Right cardiac atrium (tissue), 5 donors: ENCODE results near the gene SCN2B. TPM values are rescaled to one million over a fixed set of nuclear protein-coding genes. Genes with fewer than 3 reads are reported as not detected.

ENCODE experiments used
- ATAC-seq, 2 donors: fragments of 200-7000 bp; cut with Tn5 transposase; one replicate each; pipeline versions ENCODE4 v1.8.0 to v1.9.1; 2020; ENCODE audit warnings: moderate library complexity in 2 of 2, mild to moderate bottlenecking in 1 of 2
- DNase-seq, 3 donors: peaks; one replicate each; pipeline ENCODE4 v3.0.0-alpha.2; 2020
- H3K27ac ChIP-seq: one replicate; pipeline ENCODE4 v1.5.1; 2013; ENCODE audit warnings: mild to moderate bottlenecking, low read length, control low read depth, moderate library complexity
- H3K27me3 ChIP-seq: one replicate; pipeline ENCODE4 v1.6.1; 2013; ENCODE audit not compliant: control insufficient read depth, insufficient read depth
- H3K4me1 ChIP-seq: one replicate; pipeline ENCODE4 v1.6.1; 2013; ENCODE audit warnings: low read length; ENCODE audit not compliant: control insufficient read depth, insufficient read depth
- H3K4me3 ChIP-seq: one replicate; pipeline ENCODE4 v1.5.1; 2013; ENCODE audit warnings: low read length, control low read depth
- H3K9me3 ChIP-seq: one replicate; pipeline ENCODE4 v1.6.1; 2013; ENCODE audit warnings: low read length; ENCODE audit not compliant: control insufficient read depth
- WGBS: extraction: QIAGEN DNeasy Blood & Tissue Kit; methylation state at CpG from one replicate; pipeline ENCODE4 v1.1.7; 2013; 5-methylcytosine and 5-hydroxymethylcytosine counted together
- intact Hi-C, 4 donors: fragments of 100-400 bp; cut with DNase I; formaldehyde crosslinking; loops; one replicate each; pipeline versions ENCODE4 v1.11.0 to v1.14.0; 2022 to 2023
- polyA plus RNA-seq: library from polyadenylated mRNA; stranded (reverse); fragments of 200-250 nt; gene quantifications from one replicate; pipeline ENCODE4 v1.2.3, GENCODE V29; 2013
- total RNA-seq, 4 donors: library from RNA; stranded (reverse); fragmentation: NEBNext Ultra II Directional; extraction: Animal tissue kit (Norgen Biotek cat#: 25700); gene quantifications; one replicate each; pipeline ENCODE4 v1.2.1, GENCODE V29; 2021
- donor health status: healthy with polysubstance abuse.
- donor health status: DM: no; HTN: yes; CAD: no.
- donor health status: DM: no; HTN: no; CAD: no.
- donor health status: DM: no; HTN: yes; CAD: no; lungs with severe emphysema.
- donor health status: DM: yes; HTN: yes; CAD: no.

SCN2B gene
- total and polyA plus RNA-seq, 5 donors = 2.1 to 11.7 (median 4.3) TPM

DNA sequence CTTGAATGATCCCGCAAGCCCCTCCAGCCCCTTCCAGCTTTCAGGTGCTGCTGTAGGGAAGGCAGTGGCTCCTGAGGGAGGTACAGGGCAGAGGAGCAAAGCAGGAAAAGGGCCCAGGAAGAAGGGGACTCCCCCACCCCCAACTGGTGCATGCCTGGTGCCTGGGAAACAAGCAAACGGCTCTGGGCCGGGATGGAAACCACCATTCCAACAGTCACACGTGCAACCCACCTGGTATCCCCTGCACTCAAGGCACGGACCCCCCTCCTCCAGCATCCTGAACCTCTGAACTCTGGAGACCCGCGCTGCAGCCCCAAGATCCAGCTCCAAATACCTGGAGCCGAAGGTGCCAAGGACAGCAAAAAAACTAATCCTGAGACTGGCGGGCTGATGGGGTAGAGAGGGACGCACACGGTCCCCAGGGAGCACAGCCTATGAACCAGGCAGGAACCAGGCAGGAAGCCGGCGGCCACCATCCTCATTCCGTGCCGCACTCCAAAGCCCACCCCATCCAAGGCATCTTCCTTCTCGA is 24.4 kb downstream of the SCN2B start:
- 16% methylated on average over 16 of the region's 16 CpGs for WGBS
- H3K27ac ChIP-seq = no peak overlapping the region

DNA sequence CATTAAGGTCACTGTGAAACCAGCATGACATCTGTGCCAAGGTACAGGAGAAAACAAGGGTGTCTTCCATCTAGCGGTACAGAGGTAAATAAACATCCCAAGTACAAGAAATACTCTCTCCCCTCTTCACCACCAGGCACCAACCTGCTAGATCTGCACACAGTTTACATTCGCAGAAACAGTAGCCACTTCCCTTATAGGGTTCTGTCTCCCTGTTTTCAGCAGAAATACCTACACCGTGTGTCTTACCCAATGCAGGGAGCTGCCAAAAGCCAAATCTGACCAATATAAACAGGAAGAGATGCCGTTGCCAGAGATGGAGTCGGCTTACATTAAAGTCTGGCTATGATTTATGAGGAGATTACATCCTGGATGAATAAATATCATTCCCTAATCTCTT is 25.0 kb downstream of the SCN2B start:
- no peaks in the 10 kb centered on the region for H3K4me1 ChIP-seq
- H3K27ac ChIP-seq = no peak overlapping the region
- WGBS = 53% methylated on average over 5 of the region's 5 CpGs
- DNase-seq = no peak
- intact Hi-C loops = no loop called here
- no peaks in the 10 kb centered on the region for H3K9me3 ChIP-seq
- H3K4me3 ChIP-seq = no peak overlapping the region
- no peaks in the 10 kb centered on the region for H3K27me3 ChIP-seq
- no peak for ATAC-seq

More for the DNA sequence above, 24.4 kb downstream of the SCN2B start:
- H3K9me3 ChIP-seq = no peaks in the 10 kb centered on the region
- H3K27me3 ChIP-seq = no peaks in the 10 kb centered on the region
- ATAC-seq (peak in 1 of 2 donors; percentile 8), DNase-seq (no peak)
- peak overlapping the region; percentile 60 for H3K4me3 ChIP-seq
- H3K4me1 ChIP-seq = no peaks in the 10 kb centered on the region
- intact Hi-C loops = no loop called here

DNA sequence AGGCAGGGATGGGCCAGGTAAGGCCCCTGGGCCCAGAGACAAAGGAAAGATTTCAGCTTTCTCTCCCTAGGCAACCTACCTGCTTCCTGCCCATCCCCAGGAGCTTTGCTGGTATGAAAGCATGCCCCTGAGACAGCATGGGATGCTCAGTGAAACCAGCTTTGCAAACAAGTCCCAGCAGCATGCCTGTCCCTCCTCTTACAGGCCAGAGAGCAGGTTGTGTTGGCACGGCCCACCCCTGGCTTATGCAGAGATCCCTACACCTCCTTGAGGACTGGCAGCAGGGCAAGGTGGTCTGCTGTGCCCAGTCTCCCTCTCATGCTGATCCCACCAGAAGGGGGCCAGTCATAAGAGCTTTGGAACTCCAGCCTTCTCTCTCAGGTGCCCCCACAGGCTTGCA is 26.9 kb downstream of the SCN2B start:
- Histone ChIP-seq H3K4me3 (no peak overlapping the region), H3K9me3 (no peaks in the 10 kb centered on the region), H3K27ac (no peak overlapping the region), H3K4me1 (peaks cover 2% of the 10 kb centered on the region), H3K27me3 (no peaks in the 10 kb centered on the region)
- DNase-seq = no peak
- intact Hi-C loops = loop anchor here (5.0 to 10.0 kb wide), 4 partner anchors 143 to 335 kb away; partner anchors contain the start of gene UBE4A (in 2 of the 4)
- no peak for ATAC-seq
- 81% methylated on average over 1 of the region's 1 CpG for WGBS

DNA sequence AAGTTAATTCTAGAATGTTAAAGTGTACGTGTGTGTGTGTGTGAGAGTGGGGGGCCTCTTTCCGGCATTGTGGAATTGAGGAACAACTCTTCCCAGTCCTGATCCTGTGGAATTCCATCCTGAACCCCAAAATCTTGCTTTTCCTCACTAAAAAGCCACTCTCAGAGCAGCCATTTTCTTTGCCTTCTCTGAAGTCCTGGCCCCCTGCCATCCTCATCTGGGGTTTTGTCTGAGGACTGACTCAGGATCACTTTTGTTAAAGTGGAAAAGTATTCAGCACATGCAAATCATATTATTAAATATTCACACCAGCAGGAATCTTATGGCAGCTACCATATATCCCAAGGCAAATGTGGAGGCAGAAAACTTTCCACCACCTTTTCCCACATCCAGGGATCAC is 27.6 kb downstream of the SCN2B start:
- no peak overlapping the region for H3K4me3 ChIP-seq
- intact Hi-C loops = loop anchor here (5.0 to 10.0 kb wide), 4 partner anchors 143 to 336 kb away; partner anchors contain the start of gene UBE4A (in 2 of the 4)
- 71% methylated on average over 2 of the region's 2 CpGs for WGBS
- peaks cover 2% of the 10 kb centered on the region for H3K4me1 ChIP-seq
- no peak for DNase-seq
- H3K27me3 ChIP-seq = no peaks in the 10 kb centered on the region
- no peaks in the 10 kb centered on the region for H3K9me3 ChIP-seq
- no peak for ATAC-seq
- H3K27ac ChIP-seq = no peak overlapping the region

DNA sequence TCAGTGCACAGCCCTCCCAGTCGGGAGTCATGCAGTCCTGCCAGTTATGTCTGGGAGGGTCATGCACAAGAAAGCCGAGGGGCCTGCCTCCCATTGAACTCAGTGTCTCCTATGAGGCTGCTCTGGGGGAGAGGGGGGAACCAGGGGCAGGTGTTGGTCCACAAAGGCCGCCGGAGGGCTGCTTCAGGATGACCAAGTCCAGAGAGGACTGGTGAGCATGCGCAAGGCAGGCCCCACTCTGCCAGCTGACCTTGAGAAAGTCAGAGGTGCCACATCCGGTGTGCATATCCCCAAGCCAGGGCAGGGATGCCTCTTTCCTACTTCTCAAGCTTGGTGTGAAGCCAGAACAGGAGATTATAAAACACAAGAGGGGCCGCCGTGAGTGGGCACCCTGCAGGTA is 28.2 kb downstream of the SCN2B start:
- DNase-seq (no peak), ATAC-seq (no peak)
- Histone ChIP-seq H3K27me3 (no peaks in the 10 kb centered on the region), H3K4me3 (no peak overlapping the region), H3K27ac (no peak overlapping the region), H3K4me1 (peaks cover 2% of the 10 kb centered on the region), H3K9me3 (no peaks in the 10 kb centered on the region)
- 82% methylated on average over 8 of the region's 8 CpGs for WGBS
- intact Hi-C loops = loop anchor here (5.0 to 10.0 kb wide), 4 partner anchors 144 to 337 kb away; partner anchors contain the start of gene UBE4A (in 2 of the 4)

DNA sequence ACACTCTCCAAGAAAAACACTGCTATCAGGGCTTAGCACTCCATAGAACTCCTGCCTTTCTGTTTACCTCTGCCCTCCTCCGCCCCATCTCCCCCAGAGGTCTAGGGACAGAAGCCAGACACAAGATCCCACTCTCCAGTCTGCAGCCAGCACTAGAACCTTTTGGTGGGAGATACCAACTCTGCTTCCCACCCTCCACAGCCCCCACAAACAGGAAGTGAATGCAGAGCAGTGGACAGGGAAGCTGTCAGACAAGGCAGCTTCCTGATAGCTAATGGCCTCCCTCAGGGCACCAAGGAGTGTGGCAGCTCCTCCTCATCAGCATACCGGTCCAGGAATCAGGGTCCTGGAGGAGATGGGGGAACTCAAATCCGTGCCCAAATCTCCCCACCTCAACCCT is 28.9 kb downstream of the SCN2B start:
- Histone ChIP-seq H3K4me1 (peaks cover 2% of the 10 kb centered on the region), H3K9me3 (no peaks in the 10 kb centered on the region), H3K27me3 (no peaks in the 10 kb centered on the region), H3K27ac (peak overlapping the region; percentile 2), H3K4me3 (no peak overlapping the region)
- DNase-seq = no peak
- intact Hi-C loops = loop anchor here (5.0 to 10.0 kb wide), 4 partner anchors 145 to 337 kb away; partner anchors contain the start of gene UBE4A (in 2 of the 4)
- no peak for ATAC-seq
- 42% methylated on average over 3 of the region's 3 CpGs for WGBS

DNA sequence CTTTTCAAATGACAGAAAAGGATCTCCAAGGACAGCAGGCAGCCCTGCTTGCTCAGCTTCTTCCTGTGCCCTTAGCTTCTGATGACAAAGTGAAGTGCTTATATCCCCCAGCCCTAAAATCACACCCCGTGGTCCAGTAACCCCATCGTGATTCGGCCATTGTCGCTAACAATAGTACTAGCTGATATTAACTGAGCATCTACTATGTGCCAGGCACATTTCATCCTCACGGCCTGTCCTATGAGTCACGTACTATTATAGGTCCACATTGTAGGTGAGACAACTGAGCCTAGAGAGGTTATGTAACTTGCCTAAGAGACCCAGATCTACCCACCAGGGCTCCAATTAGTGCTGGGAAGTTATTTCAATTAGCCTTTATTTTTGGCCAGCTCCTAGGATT is 29.9 kb downstream of the SCN2B start:
- no peak for ATAC-seq
- Histone ChIP-seq H3K9me3 (no peaks in the 10 kb centered on the region), H3K27me3 (no peaks in the 10 kb centered on the region), H3K4me3 (no peak overlapping the region), H3K27ac (no peak overlapping the region), H3K4me1 (peaks cover 2% of the 10 kb centered on the region)
- DNase-seq = no peak
- intact Hi-C loops = loop anchor here (5.0 to 10.0 kb wide), 4 partner anchors 146 to 338 kb away; partner anchors contain the start of gene UBE4A (in 2 of the 4)
- WGBS = 87% methylated on average over 6 of the region's 6 CpGs

DNA sequence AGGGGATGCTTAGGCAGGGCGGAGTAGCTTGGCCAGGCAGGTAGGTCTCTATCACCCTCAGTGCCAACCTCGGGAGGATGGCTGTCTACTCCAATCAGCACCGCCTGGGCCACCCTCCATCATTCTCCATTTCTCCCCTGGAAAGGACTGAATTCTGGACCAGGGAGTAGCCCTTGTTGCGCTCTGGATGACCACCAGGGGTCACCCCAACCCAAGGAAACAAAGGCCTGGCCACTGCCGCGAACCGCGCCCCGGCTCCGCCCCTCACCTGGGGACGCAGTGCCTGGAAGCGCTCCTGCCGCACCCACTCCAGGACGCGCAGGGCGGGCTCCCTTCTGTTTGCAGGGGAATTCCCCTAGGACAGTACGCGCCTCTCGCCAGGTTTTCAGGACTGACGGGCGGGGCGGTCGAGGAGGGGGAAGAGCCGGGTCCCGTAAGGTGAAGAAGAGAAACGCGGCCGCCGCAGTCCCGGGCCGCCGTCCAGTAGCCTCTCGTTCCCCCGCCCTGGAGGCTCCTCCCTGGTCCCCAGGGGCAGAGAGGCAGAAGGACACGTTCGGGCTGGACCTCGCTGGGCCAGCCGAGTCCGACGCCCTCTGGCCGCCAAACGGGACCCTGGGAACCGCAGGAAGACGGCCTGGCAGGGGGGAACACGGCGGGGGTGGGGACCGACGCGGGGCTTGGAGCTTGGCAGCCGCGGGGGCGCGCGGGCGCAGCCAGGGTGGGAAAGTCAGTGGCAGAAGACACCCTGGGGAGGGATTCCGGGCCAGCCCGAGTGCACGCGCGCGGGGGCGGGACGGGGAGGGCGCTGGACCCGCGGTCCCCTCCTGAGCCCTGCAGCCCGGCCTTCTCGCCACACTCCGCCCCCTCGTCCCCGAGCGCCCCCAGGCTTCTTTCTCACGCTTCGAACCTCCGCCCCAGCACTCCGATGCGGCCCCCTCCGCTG is 30.9 kb downstream of the SCN2B start:
- H3K4me1 ChIP-seq = peaks cover 2% of the 10 kb centered on the region
- intact Hi-C loops = loop anchor here (2.0 to 10.0 kb wide), 5 partner anchors 25 to 339 kb away; partner anchors contain the start of gene UBE4A (in 2 of the 4)
- H3K27ac ChIP-seq = no peak overlapping the region
- peak overlapping the region; percentile 44 for H3K4me3 ChIP-seq
- no peaks in the 10 kb centered on the region for H3K9me3 ChIP-seq
- 2% methylated on average over 78 of the region's 78 CpGs for WGBS
- DNase-seq (peak; percentile 81 to 93 (median 92)), ATAC-seq (peak; percentile 89 to 91)
- no peaks in the 10 kb centered on the region for H3K27me3 ChIP-seq

DNA sequence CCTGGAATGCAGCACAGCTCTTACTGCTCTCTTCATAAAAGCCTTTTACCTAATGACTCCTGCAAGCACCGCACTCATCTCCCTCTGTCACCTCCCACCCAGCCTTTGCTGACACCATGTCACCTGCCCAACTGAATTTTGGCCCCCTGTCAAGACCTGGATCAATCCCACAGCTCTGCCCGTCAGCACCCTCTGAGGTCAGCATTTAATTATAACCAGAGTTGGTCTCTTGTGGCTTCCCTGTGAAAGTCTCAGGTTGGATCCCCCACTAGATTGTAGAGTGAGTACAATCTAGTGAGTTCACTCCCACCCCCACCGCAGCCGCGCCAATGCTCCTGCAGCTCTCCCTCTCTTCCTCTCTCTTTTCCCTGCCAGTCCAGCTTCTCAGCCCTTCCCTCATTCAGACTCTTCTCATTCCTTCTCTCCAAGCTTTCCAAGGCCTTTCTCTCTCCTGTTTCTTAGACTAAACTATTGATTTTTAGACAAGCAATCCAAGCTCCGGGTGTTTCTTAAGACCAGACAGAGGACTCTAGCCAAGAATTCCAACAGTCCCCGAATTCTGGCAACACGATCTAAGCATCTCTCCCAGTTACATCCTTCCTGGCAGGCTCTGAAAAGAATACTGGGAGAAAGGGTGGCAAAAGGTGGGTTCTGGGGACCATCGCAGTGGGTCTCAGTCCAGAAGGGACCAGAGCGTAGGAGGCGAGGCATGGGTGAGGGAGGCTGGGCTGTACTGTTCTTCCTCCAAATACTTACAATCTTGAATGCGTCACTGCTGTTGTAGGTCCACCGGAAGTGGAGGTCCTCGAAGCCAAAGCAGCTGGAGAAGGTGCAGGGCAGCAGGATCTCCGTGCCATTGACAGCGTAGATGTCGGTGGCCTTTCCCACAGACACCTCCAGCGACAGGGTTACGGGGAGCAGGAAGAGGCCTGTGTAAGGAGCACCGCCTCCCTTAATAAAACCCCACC is 31.9 kb downstream of the SCN2B start:
- intact Hi-C loops = loop anchor here (2.0 to 10.0 kb wide), 5 partner anchors 26 to 340 kb away; partner anchors contain the start of gene UBE4A (in 2 of the 4)
- H3K4me1 ChIP-seq = peaks cover 2% of the 10 kb centered on the region
- peak in 1 of 3 donors; percentile 69 for DNase-seq

DNA sequence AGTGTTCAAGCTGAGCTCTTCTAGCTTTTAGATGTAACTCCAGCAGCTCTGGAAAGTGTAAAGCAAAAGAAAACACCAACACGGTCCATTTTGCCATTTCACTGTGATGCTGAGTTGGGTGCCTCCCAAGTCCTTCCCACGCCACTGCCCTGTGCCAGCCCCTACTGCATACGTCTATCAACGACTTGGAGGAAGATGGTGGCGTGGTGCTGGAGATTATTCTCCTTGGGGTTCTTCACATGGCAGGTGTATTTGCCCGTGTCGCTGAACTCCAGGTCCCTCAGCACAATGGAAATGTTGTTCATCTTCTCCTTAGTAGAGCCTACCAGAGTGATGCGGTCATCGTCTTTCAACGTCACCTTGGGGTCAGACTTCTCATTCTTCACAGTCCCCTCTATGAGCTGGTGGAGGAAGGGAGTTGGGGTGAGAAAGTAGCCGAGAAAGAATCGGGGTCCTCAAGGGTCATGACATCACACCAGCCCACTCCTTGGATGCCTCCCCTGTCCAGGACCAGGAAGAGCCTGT is 32.7 kb downstream of the SCN2B start:
- DNase-seq = no peak
- H3K4me3 ChIP-seq = no peak overlapping the region
- no peak overlapping the region for H3K27ac ChIP-seq
- ATAC-seq = no peak
- H3K9me3 ChIP-seq = no peaks in the 10 kb centered on the region
- no peaks in the 10 kb centered on the region for H3K27me3 ChIP-seq
- H3K4me1 ChIP-seq = peaks cover 2% of the 10 kb centered on the region
- WGBS = 68% methylated on average over 12 of the region's 12 CpGs
- intact Hi-C loops = loop anchor here (2.0 to 10.0 kb wide), 4 partner anchors 27 to 341 kb away; partner anchors contain the start of gene UBE4A (in 2 of the 4)

More for the DNA sequence above, 31.9 kb downstream of the SCN2B start:
- Histone ChIP-seq H3K4me3 (no peak overlapping the region), H3K9me3 (no peaks in the 10 kb centered on the region), H3K27me3 (no peaks in the 10 kb centered on the region), H3K27ac (peak overlapping the region; percentile 51)
- WGBS = 43% methylated on average over 20 of the region's 20 CpGs
- ATAC-seq = peak; percentile 6 to 11
